ENCODE results near the gene TMEM250. TPM values are rescaled to one million over a fixed set of nuclear protein-coding genes. Genes with fewer than 3 reads are reported as not detected.

TMEM250 gene
- polyA plus RNA-seq, 5 donors: 10.2 to 21.0 (median 12.6) TPM

DNA sequence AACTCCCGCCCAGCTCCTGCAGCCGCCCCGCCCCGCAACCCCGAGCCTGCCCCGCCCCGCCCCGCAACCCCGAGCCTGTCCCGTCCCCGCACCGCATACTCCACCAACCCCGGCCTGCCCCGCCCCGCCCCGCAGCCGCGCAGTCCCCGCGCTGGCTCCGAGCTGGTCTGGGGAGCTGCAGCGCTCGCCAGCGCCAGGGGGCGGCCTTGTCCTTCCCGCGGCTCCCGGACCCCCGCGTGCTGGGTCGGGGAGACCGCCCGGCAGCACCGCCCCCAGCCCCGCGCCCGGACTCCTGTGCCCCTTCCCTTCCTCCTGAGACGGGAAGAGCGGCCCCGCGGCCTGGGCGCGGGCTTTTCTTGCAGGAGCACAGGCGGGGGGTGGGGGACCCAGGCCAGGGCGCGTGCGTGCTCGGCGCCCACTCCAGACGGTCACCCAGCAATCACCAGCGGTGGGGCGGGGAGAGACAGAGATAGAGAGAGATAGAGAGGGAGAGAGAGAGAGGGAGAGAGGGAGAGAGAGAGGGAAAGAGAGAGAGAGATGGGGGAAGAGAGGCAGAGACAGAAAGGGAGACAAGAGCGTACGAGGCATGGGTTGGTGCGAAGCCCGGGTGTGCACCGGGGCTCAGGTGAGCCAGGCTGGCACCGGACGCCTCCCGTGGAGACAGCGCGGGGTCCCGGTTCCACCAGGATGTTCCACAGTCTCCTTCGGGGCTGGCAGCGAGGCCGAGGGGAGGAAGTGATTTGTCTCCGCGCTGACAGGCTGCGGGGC is 14.7 kb upstream of the TMEM250 start:
- DNase-seq: no peak

DNA sequence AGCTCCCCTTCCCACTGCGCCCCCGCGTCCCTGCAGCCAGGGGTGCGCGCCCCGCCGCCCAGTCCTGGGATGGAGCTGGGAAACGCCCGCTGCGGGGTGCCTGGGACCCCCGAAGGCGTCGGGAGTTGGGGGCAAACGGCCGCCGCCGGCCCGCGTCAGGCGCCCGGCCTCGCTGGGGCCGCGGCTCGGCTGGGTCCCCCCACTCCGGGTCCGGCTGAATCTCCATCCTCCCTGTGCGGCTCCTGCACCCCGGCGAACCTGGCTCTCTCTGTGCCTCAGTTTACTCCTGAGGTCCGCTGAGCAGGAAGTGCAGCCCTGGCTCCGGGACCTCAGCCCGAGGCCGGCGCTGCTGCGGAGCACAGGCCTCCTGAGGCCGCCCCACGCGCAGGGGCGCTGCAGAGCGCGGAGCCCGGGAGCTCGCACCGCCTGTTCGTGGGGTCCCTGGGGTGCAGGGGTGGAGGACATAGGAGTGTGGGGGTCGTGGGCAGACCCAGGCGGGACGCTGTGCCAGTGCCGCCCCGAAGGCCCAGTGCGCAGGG is 13.9 kb upstream of the TMEM250 start:
- no peak for DNase-seq

DNA sequence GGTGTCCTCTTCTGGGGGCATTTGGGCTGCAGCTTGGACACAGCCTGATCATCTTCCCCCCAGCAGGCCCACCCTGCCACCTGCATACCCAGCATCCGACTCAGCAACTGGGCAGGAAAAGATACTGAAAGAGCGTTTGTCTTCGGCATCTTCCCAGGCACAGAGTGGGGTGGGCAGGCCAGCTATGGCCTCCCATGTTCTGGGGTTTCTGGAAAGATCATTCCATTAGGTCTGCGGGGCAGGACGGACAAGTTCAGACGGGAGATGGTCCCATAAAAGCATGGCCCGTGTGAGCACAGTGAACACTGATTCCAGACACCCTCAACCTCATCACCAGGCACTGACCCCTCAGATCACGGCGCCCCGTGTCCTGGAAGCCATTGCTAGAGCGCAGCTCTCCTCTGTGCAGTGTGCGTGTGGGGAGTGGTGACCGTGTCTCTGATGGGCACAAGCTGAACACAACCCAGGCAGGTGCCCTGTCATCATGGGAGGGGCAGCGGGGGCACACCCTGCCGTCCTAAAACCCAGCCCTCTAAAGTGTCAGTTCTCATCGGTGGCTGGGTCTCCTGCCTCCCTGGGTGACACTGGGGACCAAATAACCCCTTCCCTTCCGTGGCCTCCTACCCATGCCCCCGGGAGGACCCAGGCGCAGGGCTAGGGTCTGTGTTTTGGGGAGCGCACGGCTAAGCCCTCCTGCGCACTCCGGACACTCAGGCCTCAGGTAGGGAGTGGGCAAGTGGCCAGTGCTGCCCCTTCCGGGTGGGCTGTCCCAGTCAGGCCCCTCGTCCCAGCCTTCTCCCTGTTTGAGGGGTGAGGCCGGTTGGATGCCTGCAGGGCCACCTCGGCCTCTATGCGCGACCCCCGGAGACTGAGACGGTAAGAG is 13.2 kb upstream of the TMEM250 start:
- DNase-seq: no peak

DNA sequence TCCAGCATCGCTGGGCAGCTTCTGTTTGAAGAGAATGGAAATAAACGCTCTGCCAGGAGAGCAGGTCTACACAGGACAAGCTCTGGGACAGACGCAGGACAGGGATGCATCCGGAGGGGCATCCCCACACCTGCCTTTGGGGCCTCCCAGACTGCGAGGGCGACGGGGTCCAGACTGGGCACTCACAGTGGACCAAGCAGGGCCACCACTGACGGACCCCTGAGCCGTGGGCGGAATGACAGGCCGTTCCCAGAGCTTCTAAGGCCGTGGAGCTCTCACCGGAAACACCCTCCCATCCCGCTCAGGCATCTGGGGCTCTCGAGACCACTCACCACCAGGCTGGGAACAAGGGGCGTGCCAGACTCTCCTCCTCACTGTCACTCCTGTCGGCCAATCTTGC is 10.5 kb upstream of the TMEM250 start:
- no peak for DNase-seq

DNA sequence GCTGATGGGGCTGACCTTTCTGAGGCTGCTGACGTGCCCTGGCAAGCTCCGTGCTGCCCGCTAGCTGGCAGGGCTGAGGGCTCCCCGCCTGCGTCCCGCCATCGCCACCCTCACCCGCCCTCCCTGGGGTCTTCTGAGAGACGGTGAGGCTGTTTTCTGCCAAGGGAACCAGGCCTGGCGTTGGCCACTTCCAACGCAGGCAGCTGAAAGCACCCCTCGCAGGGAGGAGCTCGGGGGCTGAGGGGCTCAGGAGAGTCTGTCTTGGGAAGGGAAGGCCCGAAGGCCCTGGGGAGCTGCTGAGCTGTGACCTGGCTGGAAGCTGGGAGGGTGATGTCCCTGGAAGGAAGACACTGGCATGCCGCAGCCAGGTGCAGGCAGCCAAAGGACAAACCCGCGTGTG is 9.8 kb upstream of the TMEM250 start:
- DNase-seq: no peak

DNA sequence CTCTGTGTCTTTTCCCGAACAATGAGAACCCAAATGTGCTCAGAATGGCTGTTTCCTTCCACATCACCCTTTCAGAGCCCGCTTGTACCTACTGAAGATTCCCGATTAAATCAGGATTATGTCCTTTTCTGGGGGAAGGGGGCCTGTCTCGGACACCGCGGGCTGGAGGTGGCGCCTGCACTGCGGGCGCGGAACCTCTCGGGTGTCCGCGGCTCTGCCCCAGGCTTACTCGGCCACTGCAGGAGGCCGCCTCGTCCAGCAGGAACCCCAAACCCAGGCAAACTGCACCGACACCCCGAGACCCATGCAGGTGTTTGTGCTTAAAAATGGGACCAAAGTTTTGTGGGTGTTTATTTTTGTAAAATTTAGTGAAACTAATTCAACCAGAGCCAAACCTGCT is 8.6 kb upstream of the TMEM250 start:
- no peak for DNase-seq

DNA sequence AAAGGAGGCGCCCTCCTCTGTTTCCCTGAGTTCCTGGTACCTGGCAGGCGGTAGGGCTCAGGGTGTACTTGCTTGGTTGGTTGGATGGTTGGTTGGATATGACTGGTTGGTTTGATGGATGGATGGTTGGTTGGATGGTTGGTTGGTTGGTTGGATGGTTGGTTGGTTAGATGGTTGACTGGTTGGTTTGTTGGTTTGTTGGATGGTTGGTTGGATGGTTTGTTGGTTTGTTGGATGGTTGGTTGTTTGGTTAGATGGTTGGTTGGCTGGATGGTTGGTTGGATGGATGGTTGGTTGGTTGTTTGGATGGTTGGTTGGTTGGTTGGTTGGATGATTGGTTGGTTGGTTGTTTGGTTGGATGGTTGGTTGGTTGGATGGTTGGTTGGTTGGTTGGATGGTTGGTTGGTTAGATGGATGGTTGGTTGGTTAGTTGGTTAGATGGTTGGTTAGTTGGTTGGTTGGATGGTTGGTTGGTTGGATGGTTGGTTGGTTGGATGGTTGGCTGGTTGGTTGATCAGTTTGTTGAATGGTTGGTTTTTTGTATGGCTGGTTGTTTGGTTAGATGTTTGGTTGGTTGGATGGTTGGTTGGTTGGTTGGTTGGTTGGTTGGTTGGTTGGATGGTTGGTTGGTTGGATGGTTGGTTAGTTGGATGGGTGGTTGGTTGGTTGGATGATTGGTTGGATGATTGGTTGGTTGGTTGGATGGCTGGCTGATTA is 6.5 kb upstream of the TMEM250 start:
- no peak for DNase-seq

DNA sequence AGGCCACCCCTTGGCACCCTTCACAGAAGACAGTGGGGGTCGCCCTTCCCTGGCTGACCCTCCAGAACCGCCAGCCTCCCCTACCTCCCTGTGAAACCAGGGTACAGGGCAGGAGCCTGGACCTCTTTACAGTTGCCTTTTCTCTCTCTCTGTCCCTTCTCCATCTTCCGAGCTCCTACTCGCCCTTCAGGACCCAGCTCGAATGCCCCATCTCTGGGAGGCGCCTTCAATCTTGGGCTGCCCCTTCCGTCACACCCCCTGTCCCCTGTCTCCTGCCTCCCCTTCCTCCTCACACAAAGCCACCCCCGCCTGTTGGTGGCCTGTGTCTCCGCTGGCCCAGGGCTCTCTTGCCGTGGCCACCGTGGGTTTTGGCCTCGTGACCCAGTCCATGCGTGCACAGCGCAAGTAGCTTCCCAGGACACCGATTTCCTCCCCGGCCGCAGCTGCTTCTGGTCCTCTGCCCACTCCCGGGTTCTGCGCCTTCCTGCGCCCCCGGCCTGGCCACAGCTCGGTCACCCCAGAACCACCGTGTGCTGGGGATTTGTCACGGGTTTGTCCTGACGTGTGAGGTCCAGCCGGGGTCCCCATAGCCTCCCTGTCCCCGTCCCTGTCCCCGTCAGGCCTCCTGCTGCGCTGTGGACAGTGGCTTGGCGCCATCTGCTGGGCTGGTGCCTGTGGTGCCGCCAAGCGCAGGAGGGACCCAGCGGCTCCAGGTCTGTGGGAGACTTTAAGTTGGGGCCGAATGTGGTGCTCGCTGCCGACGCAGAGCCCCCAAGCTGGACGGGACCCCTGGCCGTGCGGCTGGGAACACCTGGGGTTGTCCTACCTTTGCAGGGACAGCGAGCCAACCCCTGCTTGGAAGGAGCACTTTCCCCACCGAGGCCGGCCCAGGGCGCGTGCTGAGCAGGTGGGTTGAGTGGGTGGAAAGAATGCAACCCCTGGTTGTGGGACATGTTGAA is 4.0 kb upstream of the TMEM250 start:
- DNase-seq: peak; percentile 47 to 48

DNA sequence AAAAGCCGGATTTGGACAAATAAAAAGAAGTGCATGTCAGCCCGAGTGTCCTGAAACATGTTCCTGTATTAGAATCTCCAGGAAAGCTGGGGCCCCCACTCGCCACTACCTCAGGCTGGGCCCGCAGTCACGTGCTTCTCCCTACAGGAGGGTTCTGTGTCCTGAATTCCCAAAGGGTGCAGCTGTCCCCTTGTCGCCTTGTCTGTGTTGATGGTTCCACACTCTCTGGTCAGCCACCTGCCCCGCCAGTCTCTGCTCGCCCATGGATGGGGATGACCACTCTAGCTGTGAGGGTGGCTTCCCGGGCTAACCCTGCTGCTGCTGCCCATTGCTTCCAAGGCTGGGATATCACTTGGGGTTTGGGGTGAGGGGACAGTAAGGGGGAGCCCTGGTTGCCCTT is 3.1 kb upstream of the TMEM250 start:
- no peak for DNase-seq

DNA sequence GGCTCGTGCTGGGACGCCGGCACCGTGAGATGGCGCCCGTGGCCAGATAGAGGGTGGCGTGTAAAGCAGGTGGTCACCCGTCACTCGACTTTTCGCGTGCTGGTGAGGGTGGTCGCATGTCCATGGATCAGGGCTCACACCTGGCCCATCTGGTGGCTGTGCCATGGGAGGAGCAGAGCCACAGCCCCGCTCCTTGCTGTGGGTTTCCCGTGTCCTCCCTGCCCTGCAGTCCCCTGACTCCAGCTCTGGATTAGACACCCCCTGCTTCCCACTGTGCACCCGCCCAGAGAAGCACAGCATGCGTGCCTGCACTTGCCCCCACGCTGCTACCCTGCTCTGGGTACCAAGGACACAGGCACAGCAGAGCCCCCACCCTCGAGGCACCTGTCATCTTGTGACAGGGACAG is 1.8 kb upstream of the TMEM250 start:
- DNase-seq: no peak

DNA sequence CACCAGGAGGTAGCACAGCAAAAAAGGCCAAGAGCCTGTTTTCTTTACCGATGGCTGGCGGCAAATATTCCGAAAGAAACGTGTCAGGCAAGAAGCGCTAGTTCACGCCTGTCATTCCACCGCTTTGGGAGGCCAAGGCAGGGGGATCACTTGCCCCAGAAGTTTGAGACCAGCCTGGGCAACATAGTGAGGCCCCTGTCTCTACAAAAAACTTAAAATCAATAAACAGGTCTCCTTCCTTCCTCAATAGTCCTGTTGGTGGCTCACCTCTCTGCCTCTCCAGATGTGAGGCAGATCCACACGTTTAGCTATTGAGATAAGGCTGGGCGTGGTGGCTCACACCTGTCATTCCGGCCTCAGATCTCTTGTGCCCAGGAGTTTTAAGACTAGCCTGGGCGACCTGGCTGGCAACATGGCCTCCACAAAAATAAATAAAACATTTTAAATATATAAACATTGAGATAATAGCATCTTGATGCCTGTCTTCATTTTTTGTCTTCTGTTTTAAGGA is 1.3 kb upstream of the TMEM250 start:
- DNase-seq: no peak

DNA sequence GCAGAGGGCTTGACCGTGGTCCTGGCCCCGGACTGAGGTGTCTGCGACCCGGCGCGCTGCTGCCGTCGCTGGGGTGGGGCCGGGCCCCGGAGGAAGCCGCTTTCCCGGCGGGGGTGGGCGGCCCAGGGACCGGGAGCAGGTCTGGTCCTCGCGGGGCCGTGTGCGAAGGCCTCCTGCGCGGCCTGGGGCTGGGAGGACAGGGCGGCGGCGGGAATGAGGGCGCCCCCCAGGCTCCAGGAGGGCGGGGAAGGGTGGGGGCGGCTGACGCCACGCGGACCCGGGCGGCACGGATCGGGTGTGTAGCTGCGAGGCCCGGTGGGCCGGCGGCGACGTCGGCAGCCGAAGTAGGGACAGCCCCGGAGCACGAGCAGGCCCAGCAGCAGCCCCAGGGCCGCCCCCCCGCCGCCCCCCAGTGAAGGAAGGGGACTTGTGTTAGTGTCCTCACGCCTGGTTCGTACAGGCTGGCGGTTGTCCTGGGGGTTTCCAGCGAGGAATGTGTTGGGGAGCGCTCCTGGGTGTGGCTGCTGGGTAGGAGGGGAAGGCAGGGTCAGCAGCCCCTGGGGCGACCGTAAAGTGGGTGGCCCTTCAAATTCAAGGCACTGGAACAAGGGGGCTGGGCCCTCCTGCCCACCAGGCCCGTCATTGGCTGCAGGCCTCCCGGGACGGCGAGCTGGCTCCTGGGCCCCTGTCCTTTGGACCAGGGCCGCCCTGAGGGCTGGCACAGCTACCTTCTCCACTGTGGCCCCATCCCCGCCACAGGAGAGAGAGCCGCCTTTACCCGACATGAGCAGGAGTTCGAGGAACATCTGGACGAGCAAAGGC is 597 bp upstream of the TMEM250 start:
- DNase-seq: peak in 1 of 2 donors; percentile 51

DNA sequence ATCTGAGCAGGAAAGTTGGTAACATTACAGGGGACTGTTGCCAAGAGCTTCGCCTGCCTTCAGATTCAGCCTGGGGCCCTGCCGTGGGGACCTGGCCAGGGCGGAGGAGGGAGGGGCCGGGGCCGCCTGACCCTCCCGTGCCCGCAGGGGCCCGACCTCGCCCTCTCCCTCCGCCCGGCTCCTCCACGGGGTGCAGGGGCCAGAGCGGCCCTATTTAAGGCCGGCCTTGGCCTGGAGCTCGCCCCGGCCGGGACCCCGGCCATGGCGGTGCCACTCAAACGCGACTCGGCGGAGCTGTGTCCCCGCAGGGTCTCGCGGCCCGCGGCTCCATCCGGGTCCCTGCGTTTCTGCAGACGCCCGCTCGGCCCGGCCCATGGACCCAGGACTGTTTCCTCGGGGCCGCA is 757 bp downstream of the TMEM250 start:
- no peak for DNase-seq

DNA sequence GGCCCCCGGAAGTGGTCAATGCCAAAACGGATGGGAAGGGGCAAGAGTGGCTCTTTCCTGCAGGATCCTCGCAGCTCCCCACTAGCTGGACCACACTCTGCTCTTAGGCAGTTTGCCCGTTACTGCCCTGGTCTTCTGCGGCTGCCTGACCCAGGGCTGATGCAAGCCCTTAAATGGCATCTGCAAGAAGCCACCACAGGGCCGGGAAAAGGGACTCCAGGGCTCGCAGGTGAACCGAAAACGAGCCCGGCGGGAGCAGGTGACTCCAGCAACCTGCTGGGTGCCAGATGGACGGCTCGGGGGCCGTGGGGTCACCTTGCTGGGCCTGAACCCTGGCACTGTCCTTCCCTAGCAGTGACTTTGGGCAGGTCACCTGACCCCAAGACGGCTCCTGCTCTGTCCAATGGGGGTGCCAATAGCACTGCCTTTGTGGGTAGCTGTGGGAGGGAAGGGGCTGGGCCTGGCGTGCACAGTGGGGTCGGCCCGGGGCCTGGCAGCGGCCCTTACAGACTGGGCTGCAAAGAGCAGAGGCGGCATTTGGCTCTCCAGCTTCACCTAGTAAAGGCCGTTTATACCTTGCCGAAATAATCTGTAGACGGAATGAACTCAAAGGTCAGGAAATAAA is 1.3 kb downstream of the TMEM250 start:
- no peak for DNase-seq

DNA sequence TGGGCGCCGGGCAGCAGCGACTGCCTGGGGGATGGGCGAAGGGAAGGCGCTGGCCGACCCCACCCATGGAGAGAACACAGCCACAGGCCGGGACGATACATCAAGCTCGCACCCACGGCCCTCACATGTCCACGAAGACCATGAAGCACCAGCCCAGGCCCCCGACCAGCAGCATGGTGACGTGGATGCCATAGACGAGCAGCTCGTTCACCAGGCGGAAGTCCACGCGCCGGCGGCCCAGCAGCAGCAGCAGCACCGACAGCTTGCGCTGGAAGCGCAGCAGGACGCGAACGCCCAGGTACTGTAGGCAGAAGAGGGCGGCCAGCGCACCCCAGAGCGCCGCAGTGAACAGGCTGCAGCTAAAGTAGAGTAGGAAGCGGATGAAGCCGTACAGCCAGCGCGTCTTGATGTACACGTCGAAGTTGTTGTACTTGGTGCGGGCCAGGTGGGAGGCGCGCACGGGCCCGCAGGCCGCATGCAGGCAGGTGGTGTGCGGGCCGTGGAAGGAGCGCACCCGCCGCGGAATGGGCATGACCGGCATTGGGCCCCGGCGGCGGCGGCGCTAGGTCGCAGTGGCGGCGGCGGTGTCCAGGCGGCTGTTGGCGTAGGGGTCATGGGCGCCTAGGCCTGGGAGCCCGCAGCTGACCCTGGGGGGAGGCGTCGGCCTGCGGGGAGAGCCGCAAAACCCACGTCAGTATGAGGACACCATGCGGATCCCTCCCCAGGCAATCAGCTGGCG is 2.1 kb downstream of the TMEM250 start:
- no peak for DNase-seq

DNA sequence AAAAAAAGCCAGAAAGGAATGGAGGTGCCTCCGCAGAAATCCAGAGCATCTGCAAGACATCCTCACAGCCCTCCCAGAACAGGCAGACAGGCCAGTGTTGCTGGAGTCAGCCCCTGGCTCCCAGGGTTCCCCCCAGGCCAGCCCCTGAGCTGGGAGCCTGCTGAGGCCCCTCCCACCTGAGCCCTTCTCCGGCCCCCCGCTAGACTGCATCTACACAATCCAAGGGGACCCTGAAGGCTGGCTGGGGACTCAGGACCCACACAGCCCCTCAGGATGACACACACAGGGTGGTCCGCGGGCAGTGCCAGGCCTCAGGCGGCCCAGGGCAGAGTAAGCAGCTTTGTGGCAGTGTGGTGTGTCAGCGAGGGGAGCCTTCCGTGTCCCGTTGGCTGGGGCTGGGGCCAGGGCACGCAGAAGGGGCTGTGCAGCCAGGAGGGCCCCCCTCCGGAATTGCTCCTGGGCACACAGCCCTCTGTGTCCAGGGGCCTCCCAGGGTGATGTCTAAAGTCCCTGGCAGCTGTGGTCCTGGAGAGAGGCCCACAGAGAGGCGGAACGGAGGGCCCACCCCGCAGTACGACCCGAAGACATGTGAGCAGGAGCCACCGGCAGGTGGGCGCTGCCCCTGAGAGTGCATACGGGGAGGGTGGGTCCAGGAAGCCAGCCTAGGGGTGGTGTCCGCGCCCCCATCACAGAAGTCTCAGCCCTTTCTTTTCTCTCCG is 2.9 kb downstream of the TMEM250 start:
- no peak for DNase-seq

DNA sequence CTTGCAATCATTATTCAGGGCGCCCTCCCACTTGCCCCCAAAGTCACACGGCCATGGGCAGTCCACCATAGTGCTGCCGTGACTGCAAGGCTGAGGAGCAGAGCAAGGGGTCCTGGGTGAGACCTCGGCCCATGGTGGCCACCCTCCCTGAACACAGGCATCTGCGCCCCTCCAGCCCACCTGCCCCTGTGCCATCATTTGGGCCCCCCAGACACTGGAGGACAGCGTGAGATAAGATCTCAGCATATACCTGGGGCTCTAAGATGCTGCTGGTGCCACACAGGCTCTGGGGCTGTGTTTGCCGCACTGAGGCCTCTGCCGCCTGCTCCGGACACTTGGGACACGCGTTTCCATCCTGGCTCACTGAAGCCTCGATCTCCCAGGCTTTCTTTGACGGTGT is 3.5 kb downstream of the TMEM250 start:
- no peak for DNase-seq

DNA sequence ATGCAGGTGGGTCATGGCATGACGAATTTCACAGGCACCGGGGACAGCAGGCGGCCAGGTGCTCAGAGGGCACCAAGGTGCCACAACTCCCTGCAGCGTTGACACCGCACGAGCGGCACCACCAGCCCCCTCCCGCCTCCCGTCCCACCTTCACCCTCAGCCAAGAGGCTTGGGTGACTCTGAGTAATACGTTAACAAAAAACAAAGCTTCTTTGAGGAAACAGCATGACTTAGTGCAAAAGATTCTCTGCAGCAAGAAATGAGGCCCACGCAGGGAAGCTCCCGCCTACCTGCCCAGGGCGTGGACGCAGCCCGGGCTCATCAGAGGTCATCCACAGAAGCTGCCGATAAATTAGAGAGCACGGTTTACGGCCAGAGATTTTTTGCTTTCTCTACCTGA is 4.1 kb downstream of the TMEM250 start:
- DNase-seq: no peak
